HepG2 (cell line): Measurements from ENCODE around the gene RNF123. TPM values are rescaled to one million over a fixed set of nuclear protein-coding genes. Genes with fewer than 3 reads are reported as not detected.
"Not testable (repeated sequence)": the region's sequence is repeated elsewhere in the genome, so short reads cannot be mapped to it uniquely, and the experiment has no call there.

Experiments used
- ATAC-seq: fragments of 200-7000 bp; cut with Tn5 transposase; 3 replicates; pipeline ENCODE4 v1.9.1; 2020; ENCODE audit warnings: mild to moderate bottlenecking, moderate library complexity
- BruUV-seq: library from RNA; stranded (reverse); fragments of 400-500 nt; replicated peaks from 2 replicates; lab custom pipeline; 2021; lab: Mats Ljungman, UMichigan
- CTCF ChIA-PET: fragments of 300-600 bp; formaldehyde crosslinking; extraction: SDS; loops from one replicate; lab custom pipeline; 2021; ENCODE audit warnings: low total read pairs, inconsistent platforms, low intra/inter-chr PET ratio; lab: Yijun Ruan, JAX
- POLR2A ChIA-PET: fragments of 350-600 bp; sonication (Branson Sonifier 250); formaldehyde crosslinking; loops from one replicate; lab custom pipeline; 2020; ENCODE audit warnings: antibody characterized with exemption, inconsistent platforms; lab: Yijun Ruan, JAX
- DNase-seq: peaks from one replicate; pipeline ENCODE4 v3.0.0-alpha.2; 2015; ENCODE audit warnings: low spot score
- FAIRE-seq: peaks from 3 replicates; lab custom pipeline; 2011; peaks lifted over from hg19 to GRCh38; lab: Jason Lieb, UNC
- H2AFZ ChIP-seq: one replicate; pipeline ENCODE4 v1.6.1; 2011; ENCODE audit warnings: low read length, inconsistent platforms
- H3K27ac ChIP-seq: fragments of 300-600 bp; 3 replicates; pipeline ENCODE4 v1.8.0; 2011; ENCODE audit warnings: mixed run types, mild to moderate bottlenecking, mixed read lengths, low read length, inconsistent platforms; ENCODE audit not compliant: insufficient read depth; ENCODE audit errors: extremely low read length
- H3K27me3 ChIP-seq, 2 experiments: fragments of 200-600 bp in 1 of 2; 2 replicates in 1 of 2; 3 replicates in 1 of 2; pipeline versions ENCODE4 v1.6.0 to v1.8.0; 2011; ENCODE audit warnings: low read length in 2 of 2, mild to moderate bottlenecking in 2 of 2, moderate library complexity in 2 of 2, inconsistent platforms in 1 of 2; ENCODE audit not compliant: insufficient read depth in 2 of 2, control insufficient read depth in 1 of 2
- H3K36me3 ChIP-seq, 2 experiments: fragments of 200-600 bp in 1 of 2; replicated peaks in 1 of 2; 2 replicates in 1 of 2; 3 replicates in 1 of 2; pipeline versions ENCODE4 v1.5.1 to v1.8.0; 2011; ENCODE audit warnings: low read length in 2 of 2, inconsistent platforms in 1 of 2; ENCODE audit not compliant: insufficient read depth in 2 of 2, control insufficient read depth in 1 of 2
- H3K4me1 ChIP-seq: 2 replicates; pipeline ENCODE4 v1.5.1; 2012; ENCODE audit warnings: low read length, inconsistent platforms; ENCODE audit not compliant: insufficient read depth
- H3K4me2 ChIP-seq: 2 replicates; pipeline ENCODE4 v1.6.0; 2011; ENCODE audit warnings: low read depth, low read length, inconsistent platforms
- H3K4me3 ChIP-seq, 3 experiments: fragments of 200-600 bp in 1 of 3; sonication (generic), shearing (Covaris generic) in 1 of 3; replicated peaks in 1 of 3; 2 replicates each; pipeline ENCODE4 v1.5.1; 2011 to 2016; ENCODE audit warnings: low read length in 3 of 3, inconsistent platforms in 2 of 3, low read depth in 2 of 3, mild to moderate bottlenecking in 2 of 3, control low read depth in 1 of 3, mixed read lengths in 1 of 3; ENCODE audit not compliant: insufficient read depth in 1 of 3
- H3K79me2 ChIP-seq: one replicate; pipeline ENCODE4 v1.6.1; 2011; ENCODE audit warnings: low read length, inconsistent platforms; ENCODE audit not compliant: insufficient read depth
- H3K9ac ChIP-seq: 2 replicates; pipeline ENCODE4 v1.6.0; 2011; ENCODE audit warnings: mild to moderate bottlenecking, low read depth, low read length, inconsistent platforms; ENCODE audit not compliant: insufficient read depth
- H3K9me3 ChIP-seq: 2 replicates; pipeline ENCODE4 v1.5.1; 2012; ENCODE audit warnings: mild to moderate bottlenecking, low read length
- H4K20me1 ChIP-seq: 2 replicates; pipeline ENCODE4 v1.6.0; 2011; ENCODE audit warnings: inconsistent platforms, mild to moderate bottlenecking, low read length, moderate library complexity; ENCODE audit not compliant: insufficient read depth
- WGBS: methylation state at CpG from one replicate; pipeline ENCODE4 v1.1.6; 2017; ENCODE audit warnings: low lambda C conversion rate; 5-methylcytosine and 5-hydroxymethylcytosine counted together
- in situ Hi-C: cut with HindIII; loops from 2 replicates; pipeline ENCODE4 v1.10.0; 2017; ENCODE audit warnings: low pct_unique_long_range_greater_than_20kb; ENCODE audit not compliant: extremely low pct_ligation_motif_present
- intact Hi-C: fragments of 100-400 bp; cut with micrococcal nuclease; formaldehyde crosslinking; loops from one replicate; pipeline ENCODE4 v1.10.0; 2022; ENCODE audit not compliant: unreplicated experiment
- polyA plus RNA-seq, 8 experiments: library from polyadenylated mRNA; depleted of rRNA in 3 of 8; stranded (reverse) in 7 of 8; unstranded in 1 of 8; fragments of >200 nt; fragmentation: Illumina TruSeq in 4 of 8; extraction: Trizol in 4 of 8; gene quantifications; 2 replicates each; pipeline versions ENCODE4 v1.2.1 to v1.2.3, GENCODE V29; 2011 to 2016; ENCODE audit warnings: low read depth in 4 of 8, missing spikeins in 1 of 8, mixed read lengths in 1 of 8; ENCODE audit not compliant: insufficient read depth in 1 of 8
- total RNA-seq, 5 experiments: library from RNA; depleted of rRNA; stranded (reverse); fragments of >200 nt; fragmentation: Illumina TruSeq; extraction: Trizol; gene quantifications; 2 replicates each; pipeline ENCODE4 v1.2.3, GENCODE V29; 2016; ENCODE audit warnings: low read depth in 1 of 5

RNF123 gene
- total and polyA plus RNA-seq, 2 of the 13 experiments (the other 11 are each of a cell fraction or from before 2014, with no cell fraction given), result 29.9 to 82.2 TPM

GRCh38 chr3:49694409-49695070, 5.2 kb downstream of the RNF123 start:
- H3K9me3 ChIP-seq, H3K9ac ChIP-seq, in situ Hi-C loops, FAIRE-seq, ATAC-seq, H3K27ac ChIP-seq, H3K4me3 ChIP-seq, H4K20me1 ChIP-seq, BruUV-seq, CTCF ChIA-PET, DNase-seq, H3K27me3 ChIP-seq, H2AFZ ChIP-seq, H3K4me2 ChIP-seq, intact Hi-C loops, POLR2A ChIA-PET: not testable (repeated sequence)
- whole genome bisulfite sequencing, result 83% methylated on average over 5 of the region's 6 CpGs
- peaks cover 11 to 25% of the 10 kb centered on the region in 2 experiments; a peak in 4 of 5 replicates for H3K36me3 ChIP-seq
- peaks cover 23% of the 10 kb centered on the region for H3K4me1 ChIP-seq
- peaks cover 30% of the 10 kb centered on the region for H3K79me2 ChIP-seq

GRCh38 chr3:49695350-49696015, 6.1 kb downstream of the RNF123 start:
- Histone ChIP-seq H3K4me1 (peaks cover 20% of the 10 kb centered on the region), H3K36me3 (peaks cover 13 to 34% of the 10 kb centered on the region in 2 experiments; a peak in 4 of 5 replicates), H3K79me2 (peaks cover 21% of the 10 kb centered on the region)
- ATAC-seq, result peak; percentile 52
- CTCF ChIA-PET, H3K9ac ChIP-seq, FAIRE-seq, DNase-seq, H3K27me3 ChIP-seq, H4K20me1 ChIP-seq, POLR2A ChIA-PET, H3K9me3 ChIP-seq, H2AFZ ChIP-seq, intact Hi-C loops, H3K4me3 ChIP-seq, H3K4me2 ChIP-seq, in situ Hi-C loops, BruUV-seq, H3K27ac ChIP-seq: not testable (repeated sequence)
- no CpG with 5 or more reads among the region's 4 CpGs for WGBS
